Measurements from ENCODE around the gene MALRD1. TPM values are rescaled to one million over a fixed set of nuclear protein-coding genes. Genes with fewer than 3 reads are reported as not detected.

The MALRD1 gene
- 0.10 TPM for polyA plus RNA-seq (2013, experiment 1 of 2)
- not detected for polyA plus RNA-seq (2013, experiment 2 of 2)

GRCh38 chr10:19048489-19048888, at the start of gene MALRD1:
Gene MALRD1, plus strand, starts transcription at chr10:19048801. Its CDS starts 138 bp downstream, at chr10:19048939.
- Histone ChIP-seq H3K4me1 (ENCODE audit: insufficient read depth, low read length) (peaks cover 3% of the 10 kb centered on the region; the same call in 1 of the 2 replicates), H3K9ac (ENCODE audit: low read depth, low read length) (no peak within 1 kb of the TSS), H3K27ac (ENCODE audit: low read depth, low read length) (no peak within 1 kb of the TSS), H3K27me3 (ENCODE audit: insufficient read depth, low read length) (no peaks in the 10 kb centered on the region), H3K4me3 (ENCODE audit: low read length) (no peak within 1 kb of the TSS), H3K9me3 (ENCODE audit: insufficient read depth, low read depth, low read length) (no peaks in the 10 kb centered on the region), H3K36me3 (ENCODE audit: insufficient read depth, low read length) (no peaks in the 10 kb centered on the region)
- no CpG with 5 or more reads among the region's 1 CpG for WGBS

- no peak overlapping the region for H3K27ac ChIP-seq (ENCODE audit: low read depth, low read length)
- no peaks in the 10 kb centered on the region for H3K4me1 ChIP-seq (ENCODE audit: insufficient read depth, low read length)
- H3K36me3 ChIP-seq (ENCODE audit: insufficient read depth, low read length), result no peaks in the 10 kb centered on the region
- no peaks in the 10 kb centered on the region for H3K9me3 ChIP-seq (ENCODE audit: insufficient read depth, low read depth, low read length)
- H3K4me3 ChIP-seq (ENCODE audit: low read length), result no peak overlapping the region
- no peak overlapping the region for H3K9ac ChIP-seq (ENCODE audit: low read depth, low read length)
- H3K27me3 ChIP-seq (ENCODE audit: insufficient read depth, low read length), result no peaks in the 10 kb centered on the region
- WGBS, result 88% methylated on average over 3 of the region's 3 CpGs
Measured at GRCh38 chr10:19003341-19003740, 45.3 kb upstream of the MALRD1 start.

- Histone ChIP-seq H3K9ac (ENCODE audit: low read depth, low read length) (no peak overlapping the region), H3K27ac (ENCODE audit: low read depth, low read length) (no peak overlapping the region), H3K36me3 (ENCODE audit: insufficient read depth, low read length) (no peaks in the 10 kb centered on the region), H3K9me3 (ENCODE audit: insufficient read depth, low read depth, low read length) (peaks cover 5% of the 10 kb centered on the region; the same call in 1 of the 2 replicates), H3K4me3 (ENCODE audit: low read length) (no peak overlapping the region), H3K27me3 (ENCODE audit: insufficient read depth, low read length) (no peaks in the 10 kb centered on the region), H3K4me1 (ENCODE audit: insufficient read depth, low read length) (no peaks in the 10 kb centered on the region)
- WGBS, result 92% methylated on average over 1 of the region's 2 CpGs
Measured at GRCh38 chr10:19012111-19012510, 36.5 kb upstream of the MALRD1 start.

- H3K4me1 ChIP-seq (ENCODE audit: insufficient read depth, low read length), result no peaks in the 10 kb centered on the region
- no peaks in the 10 kb centered on the region for H3K27me3 ChIP-seq (ENCODE audit: insufficient read depth, low read length)
- H3K36me3 ChIP-seq (ENCODE audit: insufficient read depth, low read length), result no peaks in the 10 kb centered on the region
- H3K9me3 ChIP-seq (ENCODE audit: insufficient read depth, low read depth, low read length), result peaks cover 5% of the 10 kb centered on the region; the same call in 1 of the 2 replicates
- no peak overlapping the region for H3K9ac ChIP-seq (ENCODE audit: low read depth, low read length)
- H3K4me3 ChIP-seq (ENCODE audit: low read length), result no peak overlapping the region
- H3K27ac ChIP-seq (ENCODE audit: low read depth, low read length), result no peak overlapping the region
Measured at GRCh38 chr10:19014034-19014433, 34.6 kb upstream of the MALRD1 start.

DNA sequence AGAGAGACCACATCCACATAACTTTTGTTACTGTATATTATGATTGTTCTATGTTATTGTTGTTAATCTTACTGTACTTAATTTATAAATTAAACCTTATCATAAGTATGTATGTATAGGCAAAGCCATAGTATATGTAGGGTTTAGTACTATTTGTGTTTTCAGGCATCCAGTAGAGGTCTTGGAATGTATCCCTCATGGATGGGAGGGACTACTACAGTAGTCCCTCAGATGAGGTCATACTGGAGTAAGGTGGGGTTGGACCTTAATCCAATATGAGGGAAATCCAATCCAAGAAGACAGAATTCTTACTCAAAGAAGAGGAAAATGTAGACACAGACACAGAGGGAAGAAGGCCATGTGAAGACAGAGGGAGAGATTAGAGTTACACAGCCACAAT, 34.1 kb upstream of the MALRD1 start:
- no peaks in the 10 kb centered on the region for H3K27me3 ChIP-seq (ENCODE audit: insufficient read depth, low read length)
- H3K4me3 ChIP-seq (ENCODE audit: low read length), result no peak overlapping the region
- H3K36me3 ChIP-seq (ENCODE audit: insufficient read depth, low read length), result no peaks in the 10 kb centered on the region
- peaks cover 5% of the 10 kb centered on the region; the same call in 1 of the 2 replicates for H3K9me3 ChIP-seq (ENCODE audit: insufficient read depth, low read depth, low read length)
- no peak overlapping the region for H3K9ac ChIP-seq (ENCODE audit: low read depth, low read length)
- H3K4me1 ChIP-seq (ENCODE audit: insufficient read depth, low read length), result no peaks in the 10 kb centered on the region
- no peak overlapping the region for H3K27ac ChIP-seq (ENCODE audit: low read depth, low read length)

DNA sequence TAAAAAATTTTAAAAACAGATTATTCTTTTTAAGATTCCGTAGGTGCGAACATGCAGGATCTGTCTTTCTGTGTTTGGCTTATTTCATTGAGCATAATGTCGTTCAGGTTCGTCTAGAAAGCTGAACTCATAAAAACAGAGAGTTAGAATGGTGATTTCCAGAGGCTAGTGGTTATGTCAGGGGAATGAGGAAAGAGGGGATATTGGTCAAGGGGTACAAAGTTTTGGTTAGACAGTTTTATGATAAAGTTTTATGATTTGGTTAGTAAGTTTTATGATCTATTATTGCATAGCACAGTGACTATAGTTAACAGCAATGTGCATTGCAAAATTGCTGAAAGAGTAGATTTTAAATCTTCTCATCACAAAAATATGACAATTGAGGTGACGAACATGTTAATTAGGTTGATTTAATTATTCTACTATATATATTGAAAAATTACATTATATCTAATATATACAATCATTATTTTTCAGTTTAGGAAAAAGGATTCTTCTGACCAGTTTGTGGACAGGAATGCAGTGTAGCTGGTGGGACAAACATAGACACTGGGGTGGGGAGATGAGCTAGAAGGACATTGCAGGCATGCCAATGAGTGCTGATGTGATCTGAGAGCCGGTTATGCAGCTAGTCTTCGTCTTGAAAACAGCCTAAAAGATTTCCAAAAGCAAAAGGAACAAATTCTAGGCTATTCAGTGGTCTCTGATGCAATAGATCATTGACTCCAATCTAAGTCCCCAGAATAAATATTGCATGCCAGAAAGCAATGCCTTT, 31.3 kb upstream of the MALRD1 start:
- no peak overlapping the region for H3K4me3 ChIP-seq (ENCODE audit: low read length)
- H3K9me3 ChIP-seq (ENCODE audit: insufficient read depth, low read depth, low read length), result peaks cover 5% of the 10 kb centered on the region; the same call in 1 of the 2 replicates
- no peak overlapping the region for H3K27ac ChIP-seq (ENCODE audit: low read depth, low read length)
- 92% methylated on average over 6 of the region's 7 CpGs for WGBS
- no peak overlapping the region for H3K9ac ChIP-seq (ENCODE audit: low read depth, low read length)
- no peaks in the 10 kb centered on the region for H3K4me1 ChIP-seq (ENCODE audit: insufficient read depth, low read length)
- H3K36me3 ChIP-seq (ENCODE audit: insufficient read depth, low read length), result no peaks in the 10 kb centered on the region
- no peaks in the 10 kb centered on the region for H3K27me3 ChIP-seq (ENCODE audit: insufficient read depth, low read length)

GRCh38 chr10:19021162-19021561, 27.4 kb upstream of the MALRD1 start:
- no peaks in the 10 kb centered on the region for H3K27me3 ChIP-seq (ENCODE audit: insufficient read depth, low read length)
- H3K9ac ChIP-seq (ENCODE audit: low read depth, low read length), result no peak overlapping the region
- no peak overlapping the region for H3K27ac ChIP-seq (ENCODE audit: low read depth, low read length)
- H3K4me3 ChIP-seq (ENCODE audit: low read length), result no peak overlapping the region
- H3K9me3 ChIP-seq (ENCODE audit: insufficient read depth, low read depth, low read length), result no peaks in the 10 kb centered on the region
- no peaks in the 10 kb centered on the region for H3K36me3 ChIP-seq (ENCODE audit: insufficient read depth, low read length)
- WGBS, result 100% methylated on average over 1 of the region's 2 CpGs
- peaks cover 3% of the 10 kb centered on the region; the same call in 1 of the 2 replicates for H3K4me1 ChIP-seq (ENCODE audit: insufficient read depth, low read length)

DNA sequence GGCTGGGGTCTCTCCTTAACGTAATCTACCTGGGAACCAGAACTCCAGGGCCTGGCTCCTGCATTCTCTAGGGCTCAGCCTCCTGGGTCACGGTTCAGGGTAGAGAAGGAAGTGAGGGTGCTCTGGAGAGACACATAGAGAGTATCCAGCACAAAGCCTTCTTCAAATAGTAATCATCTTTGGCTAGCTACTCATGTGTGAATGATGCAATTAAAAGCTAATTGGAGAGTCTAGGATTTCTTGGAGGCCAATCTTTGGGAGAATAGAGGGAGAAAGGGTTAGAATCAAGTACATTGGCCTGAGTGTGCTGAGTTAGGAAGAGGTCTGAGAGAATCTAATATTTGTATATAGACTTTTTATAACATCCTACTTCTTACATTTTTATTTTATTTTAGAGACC, 24.0 kb upstream of the MALRD1 start:
- Histone ChIP-seq H3K36me3 (ENCODE audit: insufficient read depth, low read length) (no peaks in the 10 kb centered on the region), H3K4me3 (ENCODE audit: low read length) (no peak overlapping the region), H3K27ac (ENCODE audit: low read depth, low read length) (no peak overlapping the region), H3K27me3 (ENCODE audit: insufficient read depth, low read length) (no peaks in the 10 kb centered on the region), H3K9me3 (ENCODE audit: insufficient read depth, low read depth, low read length) (no peaks in the 10 kb centered on the region), H3K9ac (ENCODE audit: low read depth, low read length) (no peak overlapping the region), H3K4me1 (ENCODE audit: insufficient read depth, low read length) (peaks cover 3% of the 10 kb centered on the region; the same call in 1 of the 2 replicates)
- 86% methylated on average over 2 of the region's 2 CpGs for WGBS

DNA sequence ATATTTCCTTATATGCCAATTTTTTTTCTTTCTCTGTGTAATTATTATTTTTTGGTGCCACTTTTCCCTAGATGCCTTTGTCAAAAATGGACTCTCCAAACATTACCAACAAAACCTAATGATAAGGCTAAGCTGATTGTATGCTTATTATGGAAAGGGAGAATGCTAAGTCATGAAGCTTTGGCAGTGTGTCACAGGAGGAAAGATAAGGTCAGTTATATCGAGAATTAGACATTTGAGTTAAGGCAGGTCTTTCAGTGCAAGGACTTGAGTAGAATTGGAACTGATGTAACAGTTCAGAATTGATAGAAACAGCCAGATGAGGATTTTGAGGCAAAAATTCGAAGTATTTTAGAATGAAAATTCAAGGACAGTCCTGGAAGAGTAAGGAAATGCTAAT, 16.8 kb upstream of the MALRD1 start:
- Histone ChIP-seq H3K9me3 (ENCODE audit: insufficient read depth, low read depth, low read length) (peaks cover 4% of the 10 kb centered on the region; the same call in 1 of the 2 replicates), H3K27me3 (ENCODE audit: insufficient read depth, low read length) (no peaks in the 10 kb centered on the region), H3K4me3 (ENCODE audit: low read length) (no peak overlapping the region), H3K27ac (ENCODE audit: low read depth, low read length) (no peak overlapping the region), H3K36me3 (ENCODE audit: insufficient read depth, low read length) (no peaks in the 10 kb centered on the region), H3K9ac (ENCODE audit: low read depth, low read length) (no peak overlapping the region), H3K4me1 (ENCODE audit: insufficient read depth, low read length) (no peaks in the 10 kb centered on the region)
- WGBS, result 92% methylated on average over 2 of the region's 2 CpGs

DNA sequence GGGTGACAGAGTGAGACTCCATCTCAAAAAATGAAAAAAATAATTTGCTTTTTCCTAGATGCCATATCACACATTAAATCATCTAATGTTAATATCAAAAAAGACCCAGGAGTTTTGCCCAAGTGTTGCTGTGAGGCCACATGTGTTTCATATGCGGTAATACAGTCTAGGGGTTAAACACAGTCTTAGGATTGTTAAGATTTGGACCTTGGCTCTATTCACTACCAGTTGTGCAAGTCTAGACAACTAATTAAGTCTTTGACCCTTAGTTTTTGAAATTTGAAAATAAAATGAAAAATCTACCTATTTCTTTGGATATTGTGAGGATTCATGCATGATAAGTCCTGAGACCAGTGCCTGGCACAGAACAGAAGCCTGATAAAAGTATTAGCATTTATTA, 14.9 kb upstream of the MALRD1 start:
- Histone ChIP-seq H3K27me3 (ENCODE audit: insufficient read depth, low read length) (no peaks in the 10 kb centered on the region), H3K27ac (ENCODE audit: low read depth, low read length) (no peak overlapping the region), H3K9ac (ENCODE audit: low read depth, low read length) (no peak overlapping the region), H3K9me3 (ENCODE audit: insufficient read depth, low read depth, low read length) (peaks cover 4% of the 10 kb centered on the region; the same call in 1 of the 2 replicates), H3K36me3 (ENCODE audit: insufficient read depth, low read length) (no peaks in the 10 kb centered on the region), H3K4me3 (ENCODE audit: low read length) (no peak overlapping the region), H3K4me1 (ENCODE audit: insufficient read depth, low read length) (no peaks in the 10 kb centered on the region)
- WGBS, result 100% methylated on average over 1 of the region's 1 CpG

- H3K9me3 ChIP-seq (ENCODE audit: insufficient read depth, low read depth, low read length), result no peaks in the 10 kb centered on the region
- H3K4me1 ChIP-seq (ENCODE audit: insufficient read depth, low read length), result no peaks in the 10 kb centered on the region
- H3K9ac ChIP-seq (ENCODE audit: low read depth, low read length), result no peak overlapping the region
- no peak overlapping the region for H3K4me3 ChIP-seq (ENCODE audit: low read length)
- no peak overlapping the region for H3K27ac ChIP-seq (ENCODE audit: low read depth, low read length)
- WGBS, result 96% methylated on average over 2 of the region's 3 CpGs
- no peaks in the 10 kb centered on the region for H3K27me3 ChIP-seq (ENCODE audit: insufficient read depth, low read length)
- H3K36me3 ChIP-seq (ENCODE audit: insufficient read depth, low read length), result no peaks in the 10 kb centered on the region
Measured at GRCh38 chr10:19041171-19041570, 7.4 kb upstream of the MALRD1 start.
